GM12892 (cell line): Measurements from ENCODE around the gene DLG2. TPM values are rescaled to one million over a fixed set of nuclear protein-coding genes. Genes with fewer than 3 reads are reported as not detected.
"Not testable (repeated sequence)": the region's sequence is repeated elsewhere in the genome, so short reads cannot be mapped to it uniquely, and the experiment has no call there.

Source experiments
- DNase-seq: peaks from one replicate; pipeline ENCODE4 v3.0.0; 2011; ENCODE audit not compliant: insufficient read length
- FAIRE-seq: peaks from 2 replicates; lab custom pipeline; 2011; peaks lifted over from hg19 to GRCh38; lab: Jason Lieb, UNC
- POLR2A ChIP-seq: IDR thresholded peaks from 2 replicates; pipeline ENCODE4 v1.6.1; 2011; ENCODE audit warnings: low read depth, low read length, control low read depth
- POLR2AphosphoS5 ChIP-seq: IDR thresholded peaks from 2 replicates; pipeline ENCODE4 v1.6.1; 2011; ENCODE audit warnings: low read depth, low read length, control low read depth
- TAF1 ChIP-seq: IDR thresholded peaks from 2 replicates; pipeline ENCODE4 v1.6.1; 2011; ENCODE audit warnings: low read depth, mild to moderate bottlenecking, control low read depth, low read length, borderline replicate concordance
- polyA plus RNA-seq: library from polyadenylated mRNA; unstranded; fragments of >200 nt; gene quantifications from one replicate; pipeline ENCODE4 v1.2.1, GENCODE V29; 2012; ENCODE audit warnings: missing spikeins, inconsistent platforms; ENCODE audit not compliant: missing spikeins

The DLG2 gene
- polyA plus RNA-seq = 1.2 TPM

- TF ChIP-seq POLR2A (no peak), POLR2AphosphoS5 (no peak), TAF1 (no peak)
- no peak for FAIRE-seq
- DNase-seq = no peak
Observed at GRCh38 chr11:85627332-85627997, at the start of gene DLG2. DLG2 (minus strand) TSS chr11:85627344.

- TF ChIP-seq TAF1 = no peak
- TF ChIP-seq POLR2AphosphoS5 = no peak
- TF ChIP-seq POLR2A = no peak
- no peak for FAIRE-seq
Observed at GRCh38 chr11:85673393-85673792, 46.2 kb upstream of the DLG2 start.

GRCh38 chr11:85672105-85672902, 45.2 kb upstream of the DLG2 start:
- TF ChIP-seq POLR2AphosphoS5 (no peak), TAF1 (no peak), POLR2A (no peak)
- FAIRE-seq (no peak), DNase-seq (no peak)

More at GRCh38 chr11:85673393-85673792, 46.2 kb upstream of the DLG2 start:
- DNase-seq = no peak

- not testable (repeated sequence) for FAIRE-seq, DNase-seq
Observed at GRCh38 chr11:85670949-85671663, 44.0 kb upstream of the DLG2 start.

- DNase-seq (no peak), FAIRE-seq (no peak)
- TF ChIP-seq POLR2AphosphoS5 (no peak), POLR2A (no peak), TAF1 (no peak)
Observed at GRCh38 chr11:85668157-85668556, 41.0 kb upstream of the DLG2 start.

- FAIRE-seq (no peak), DNase-seq (no peak)
- TF ChIP-seq POLR2AphosphoS5 (no peak), POLR2A (no peak), TAF1 (no peak)
Observed at GRCh38 chr11:85666687-85667086, 39.5 kb upstream of the DLG2 start.

- TF ChIP-seq POLR2A = no peak
- TF ChIP-seq POLR2AphosphoS5 = no peak
- no peak for TF ChIP-seq TAF1
- FAIRE-seq = no peak
- no peak for DNase-seq
Observed at GRCh38 chr11:85665733-85666132, 38.6 kb upstream of the DLG2 start.

- TF ChIP-seq TAF1 (no peak), POLR2AphosphoS5 (peak; percentile 93), POLR2A (peak; percentile 95)
- peak; percentile 98 for FAIRE-seq
- peak; percentile 79 for DNase-seq
Observed at GRCh38 chr11:85664615-85665481, 37.7 kb upstream of the DLG2 start, which contains the start of gene CREBZF. CREBZF (minus strand) TSS chr11:85665129; CDS start chr11:85664875, 254 bp downstream.

GRCh38 chr11:85663753-85664614, 36.8 kb upstream of the DLG2 start:
- peak; percentile 56 for TF ChIP-seq TAF1
- 0 out of 2 replicates have a peak, but pooled peaks have one; percentile 36 for TF ChIP-seq POLR2AphosphoS5
- peak; percentile 53; the same call in 1 of the 2 replicates for TF ChIP-seq POLR2A
- FAIRE-seq (peak; percentile 89), DNase-seq (peak; percentile 53)

- DNase-seq = no peak
- TF ChIP-seq POLR2AphosphoS5 (no peak), TAF1 (no peak), POLR2A (no peak)
- FAIRE-seq = no peak
Observed at GRCh38 chr11:85663080-85663752, 36.1 kb upstream of the DLG2 start.
